Activated B cell treated with CpG ODN at 0.5 μM for 24 hours (primary cell): ENCODE results near the gene PXT1. TPM values are rescaled to one million over a fixed set of nuclear protein-coding genes. Genes with fewer than 3 reads are reported as not detected.

ENCODE experiments used
- ATAC-seq: fragments of 200-7000 bp; cut with Tn5 transposase; one replicate; pipeline ENCODE4 v1.10.0; 2021; ENCODE audit warnings: low read depth, mild to moderate bottlenecking, moderate library complexity
- CTCF ChIA-PET: fragments of 350-600 bp; sonication (Branson Sonifier 250); formaldehyde crosslinking; loops from one replicate; lab custom pipeline; 2021; ENCODE audit warnings: antibody characterized with exemption; lab: Charles Lee
- POLR2A ChIA-PET: fragments of 350-600 bp; sonication (Branson Sonifier 250); formaldehyde crosslinking; loops from one replicate; lab custom pipeline; 2021; ENCODE audit warnings: antibody characterized with exemption; lab: Charles Lee
- DNase-seq: peaks from one replicate; pipeline ENCODE4 v3.0.0; 2022
- H3K27ac Mint-ChIP-seq: one replicate; pipeline ENCODE4 v1.8.0; 2020; ENCODE audit warnings: mixed read lengths
- H3K27me3 Mint-ChIP-seq: one replicate; pipeline ENCODE4 v1.8.0; 2021; ENCODE audit warnings: mixed read lengths
- H3K36me3 Mint-ChIP-seq: one replicate; pipeline ENCODE4 v1.8.0; 2021; ENCODE audit warnings: low read depth, mixed read lengths
- H3K4me1 Mint-ChIP-seq: one replicate; pipeline ENCODE4 v1.8.0; 2021; ENCODE audit warnings: mixed read lengths
- H3K4me3 Mint-ChIP-seq: one replicate; pipeline ENCODE4 v1.8.0; 2020; ENCODE audit warnings: mild to moderate bottlenecking, mixed read lengths
- H3K9me3 Mint-ChIP-seq: one replicate; pipeline ENCODE4 v1.8.0; 2020; ENCODE audit warnings: mixed read lengths
- intact Hi-C: fragments of 100-400 bp; cut with micrococcal nuclease; formaldehyde crosslinking; loops from one replicate; pipeline ENCODE4 v1.15.1; 2024
- total RNA-seq: library from RNA; stranded (reverse); gene quantifications from 2 replicates; pipeline ENCODE4 v1.2.3, GENCODE V29; 2022
- TF ChIP-seq, protein P1 (sequence below): fragments of 200-600 bp; IDR thresholded peaks from one replicate; pipeline ENCODE4 v1.8.0; 2022; ENCODE audit warnings: antibody characterized with exemption, mild to moderate bottlenecking

PXT1 gene
- total RNA-seq, 1 donor from 2014 or later = 0.11 TPM

DNA sequence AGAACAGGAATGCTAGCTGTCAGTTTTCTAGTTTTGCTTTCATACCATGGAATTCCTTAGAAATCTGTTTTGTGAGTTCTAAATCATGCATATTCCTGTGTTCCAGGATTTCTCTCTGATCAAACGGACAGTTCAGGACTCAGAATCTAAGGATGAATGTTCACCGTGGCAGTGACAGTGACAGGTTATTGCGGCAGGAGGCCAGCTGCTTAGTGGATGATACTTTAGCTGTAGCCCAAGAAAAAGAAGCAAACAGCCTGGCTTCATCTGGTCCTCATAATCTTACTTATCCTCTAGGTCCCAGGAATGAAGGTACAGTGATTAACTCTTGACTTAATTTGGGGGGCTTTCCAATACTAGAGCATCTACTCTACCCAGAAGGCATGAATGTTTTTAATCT is 27.3 kb upstream of the PXT1 start:
- TF ChIP-seq, protein P1, sequence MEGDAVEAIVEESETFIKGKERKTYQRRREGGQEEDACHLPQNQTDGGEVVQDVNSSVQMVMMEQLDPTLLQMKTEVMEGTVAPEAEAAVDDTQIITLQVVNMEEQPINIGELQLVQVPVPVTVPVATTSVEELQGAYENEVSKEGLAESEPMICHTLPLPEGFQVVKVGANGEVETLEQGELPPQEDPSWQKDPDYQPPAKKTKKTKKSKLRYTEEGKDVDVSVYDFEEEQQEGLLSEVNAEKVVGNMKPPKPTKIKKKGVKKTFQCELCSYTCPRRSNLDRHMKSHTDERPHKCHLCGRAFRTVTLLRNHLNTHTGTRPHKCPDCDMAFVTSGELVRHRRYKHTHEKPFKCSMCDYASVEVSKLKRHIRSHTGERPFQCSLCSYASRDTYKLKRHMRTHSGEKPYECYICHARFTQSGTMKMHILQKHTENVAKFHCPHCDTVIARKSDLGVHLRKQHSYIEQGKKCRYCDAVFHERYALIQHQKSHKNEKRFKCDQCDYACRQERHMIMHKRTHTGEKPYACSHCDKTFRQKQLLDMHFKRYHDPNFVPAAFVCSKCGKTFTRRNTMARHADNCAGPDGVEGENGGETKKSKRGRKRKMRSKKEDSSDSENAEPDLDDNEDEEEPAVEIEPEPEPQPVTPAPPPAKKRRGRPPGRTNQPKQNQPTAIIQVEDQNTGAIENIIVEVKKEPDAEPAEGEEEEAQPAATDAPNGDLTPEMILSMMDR = no peak
- Mint-ChIP-seq H3K27ac (no peak overlapping the region), H3K4me1 (peaks cover 12% of the 10 kb centered on the region), H3K36me3 (peaks cover 47% of the 10 kb centered on the region), H3K9me3 (no peaks in the 10 kb centered on the region), H3K27me3 (no peaks in the 10 kb centered on the region), H3K4me3 (no peak overlapping the region)
- CTCF ChIA-PET = interaction anchor here (1.1 kb wide), 1 partner anchor 41 kb away, joined by 3 read pairs; no protein-coding TSS in a partner anchor
- ATAC-seq = no peak
- POLR2A ChIA-PET = no interaction called here
- intact Hi-C loops = no loop called here
- DNase-seq = no peak

- ChIA-PET CTCF (interaction anchor here (1.1 kb wide), 1 partner anchor 40 kb away, joined by 3 read pairs; no protein-coding TSS in a partner anchor), POLR2A (no interaction called here)
- Mint-ChIP-seq H3K27ac (peak overlapping the region; percentile 51), H3K4me3 (no peak overlapping the region), H3K4me1 (peaks cover 12% of the 10 kb centered on the region), H3K9me3 (no peaks in the 10 kb centered on the region), H3K27me3 (no peaks in the 10 kb centered on the region), H3K36me3 (peaks cover 39% of the 10 kb centered on the region)
- ATAC-seq (no peak), DNase-seq (no peak)
- intact Hi-C loops = no loop called here
- TF ChIP-seq, protein P1 = no peak
Measured at GRCh38 chr6:36469148-36469661, 26.6 kb upstream of the PXT1 start.

DNA sequence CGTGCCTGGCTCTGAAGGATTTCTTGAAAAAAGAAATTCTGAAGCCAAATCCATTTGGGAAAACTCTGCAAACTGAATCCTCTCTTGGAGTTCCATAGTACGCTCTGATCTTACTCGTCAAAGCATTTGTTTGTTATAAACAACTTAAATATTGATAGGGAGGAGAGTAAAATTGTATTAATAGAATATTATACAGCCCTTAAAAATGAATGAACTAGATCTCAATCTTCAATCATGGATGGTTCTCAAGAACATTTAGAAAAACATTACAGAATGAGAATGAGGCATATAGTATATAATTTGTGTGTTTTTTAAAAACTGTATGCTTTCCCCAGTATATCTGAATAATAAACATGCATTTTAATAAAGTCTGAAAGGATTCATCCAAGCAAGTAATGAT is 25.0 kb upstream of the PXT1 start:
- ChIA-PET POLR2A (no interaction called here), CTCF (no interaction called here)
- peaks cover 16% of the 10 kb centered on the region for H3K4me1 Mint-ChIP-seq
- intact Hi-C loops = no loop called here
- no peak for ATAC-seq
- no peaks in the 10 kb centered on the region for H3K27me3 Mint-ChIP-seq
- H3K36me3 Mint-ChIP-seq = peaks cover 34% of the 10 kb centered on the region
- H3K9me3 Mint-ChIP-seq = no peaks in the 10 kb centered on the region
- TF ChIP-seq, protein P1 = no peak
- no peak for DNase-seq
- H3K27ac Mint-ChIP-seq = no peak overlapping the region
- no peak overlapping the region for H3K4me3 Mint-ChIP-seq

GRCh38 chr6:36464233-36464632 is 21.6 kb upstream of the PXT1 start:
- ChIA-PET POLR2A (no interaction called here), CTCF (no interaction called here)
- Mint-ChIP-seq H3K4me3 (no peak overlapping the region), H3K27ac (no peak overlapping the region), H3K27me3 (no peaks in the 10 kb centered on the region), H3K9me3 (no peaks in the 10 kb centered on the region), H3K4me1 (peaks cover 21% of the 10 kb centered on the region), H3K36me3 (peaks cover 20% of the 10 kb centered on the region)
- no peak for ATAC-seq
- TF ChIP-seq, protein P1 = no peak
- DNase-seq = no peak
- intact Hi-C loops = no loop called here

DNA sequence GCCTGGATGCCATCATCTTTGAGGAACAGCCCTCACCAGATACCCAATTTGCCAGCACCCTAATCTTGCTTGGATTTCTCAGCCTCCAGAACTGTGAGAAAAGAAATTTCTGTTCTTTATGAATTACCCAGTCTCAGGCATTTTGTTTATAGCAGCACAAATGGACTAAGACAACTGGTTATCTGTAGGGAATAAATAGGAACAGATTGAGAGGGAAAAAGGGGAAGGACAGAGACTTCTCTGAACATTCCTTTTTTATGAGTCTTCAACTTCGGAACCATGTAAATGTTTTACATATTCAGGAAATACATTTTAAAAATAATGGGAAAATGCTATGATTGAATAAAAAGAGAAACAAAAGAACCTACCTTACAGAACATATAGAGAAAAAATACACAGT is 21.0 kb upstream of the PXT1 start:
- no peak overlapping the region for H3K4me3 Mint-ChIP-seq
- H3K27me3 Mint-ChIP-seq = no peaks in the 10 kb centered on the region
- no peak for ATAC-seq
- H3K9me3 Mint-ChIP-seq = no peaks in the 10 kb centered on the region
- H3K36me3 Mint-ChIP-seq = peaks cover 17% of the 10 kb centered on the region
- ChIA-PET POLR2A (interaction anchor here (1.0 kb wide), 1 partner anchor 11 kb away, joined by 4 read pairs; no protein-coding TSS in a partner anchor), CTCF (interaction anchor here (1.1 kb wide), 1 partner anchor 41 kb away, joined by 4 read pairs; no protein-coding TSS in a partner anchor)
- DNase-seq = no peak
- intact Hi-C loops = no loop called here
- H3K4me1 Mint-ChIP-seq = peaks cover 17% of the 10 kb centered on the region
- H3K27ac Mint-ChIP-seq = no peak overlapping the region
- TF ChIP-seq, protein P1 = no peak
